ENCODE measurements around the gene PCBP2. TPM values are rescaled to one million over a fixed set of nuclear protein-coding genes. Genes with fewer than 3 reads are reported as not detected.

Gene PCBP2
- polyA plus RNA-seq, 1 of the 3 experiments (the other 2 are of a cell fraction), result 368 TPM

DNA sequence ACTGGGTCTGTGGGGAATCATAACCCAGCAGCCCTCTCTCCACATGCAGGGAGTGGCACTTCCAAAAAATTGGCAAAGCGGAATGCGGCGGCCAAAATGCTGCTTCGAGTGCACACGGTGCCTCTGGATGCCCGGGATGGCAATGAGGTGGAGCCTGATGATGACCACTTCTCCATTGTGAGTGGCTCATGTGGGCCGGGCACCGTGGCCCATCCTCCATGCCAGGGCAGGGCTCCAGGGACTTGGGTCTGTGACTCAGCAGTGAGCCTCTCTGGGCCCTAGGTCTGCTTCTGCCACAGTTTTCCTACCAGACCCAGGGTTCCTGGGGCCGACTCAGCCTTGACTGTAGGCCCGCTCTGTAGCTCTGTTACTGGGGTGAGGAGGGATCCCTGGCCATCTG is 53.2 kb downstream of the PCBP2 start (continued):
- TF ChIP-seq, protein P1, sequence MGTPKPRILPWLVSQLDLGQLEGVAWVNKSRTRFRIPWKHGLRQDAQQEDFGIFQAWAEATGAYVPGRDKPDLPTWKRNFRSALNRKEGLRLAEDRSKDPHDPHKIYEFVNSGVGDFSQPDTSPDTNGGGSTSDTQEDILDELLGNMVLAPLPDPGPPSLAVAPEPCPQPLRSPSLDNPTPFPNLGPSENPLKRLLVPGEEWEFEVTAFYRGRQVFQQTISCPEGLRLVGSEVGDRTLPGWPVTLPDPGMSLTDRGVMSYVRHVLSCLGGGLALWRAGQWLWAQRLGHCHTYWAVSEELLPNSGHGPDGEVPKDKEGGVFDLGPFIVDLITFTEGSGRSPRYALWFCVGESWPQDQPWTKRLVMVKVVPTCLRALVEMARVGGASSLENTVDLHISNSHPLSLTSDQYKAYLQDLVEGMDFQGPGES (IDR thresholded peaks at IDR 0.05; ENCODE audit: low read depth, low read length), result no peak
- TF ChIP-seq GATA2 (CRISPR knock-in tag; IDR thresholded peaks at IDR 0.05), result no peak

DNA sequence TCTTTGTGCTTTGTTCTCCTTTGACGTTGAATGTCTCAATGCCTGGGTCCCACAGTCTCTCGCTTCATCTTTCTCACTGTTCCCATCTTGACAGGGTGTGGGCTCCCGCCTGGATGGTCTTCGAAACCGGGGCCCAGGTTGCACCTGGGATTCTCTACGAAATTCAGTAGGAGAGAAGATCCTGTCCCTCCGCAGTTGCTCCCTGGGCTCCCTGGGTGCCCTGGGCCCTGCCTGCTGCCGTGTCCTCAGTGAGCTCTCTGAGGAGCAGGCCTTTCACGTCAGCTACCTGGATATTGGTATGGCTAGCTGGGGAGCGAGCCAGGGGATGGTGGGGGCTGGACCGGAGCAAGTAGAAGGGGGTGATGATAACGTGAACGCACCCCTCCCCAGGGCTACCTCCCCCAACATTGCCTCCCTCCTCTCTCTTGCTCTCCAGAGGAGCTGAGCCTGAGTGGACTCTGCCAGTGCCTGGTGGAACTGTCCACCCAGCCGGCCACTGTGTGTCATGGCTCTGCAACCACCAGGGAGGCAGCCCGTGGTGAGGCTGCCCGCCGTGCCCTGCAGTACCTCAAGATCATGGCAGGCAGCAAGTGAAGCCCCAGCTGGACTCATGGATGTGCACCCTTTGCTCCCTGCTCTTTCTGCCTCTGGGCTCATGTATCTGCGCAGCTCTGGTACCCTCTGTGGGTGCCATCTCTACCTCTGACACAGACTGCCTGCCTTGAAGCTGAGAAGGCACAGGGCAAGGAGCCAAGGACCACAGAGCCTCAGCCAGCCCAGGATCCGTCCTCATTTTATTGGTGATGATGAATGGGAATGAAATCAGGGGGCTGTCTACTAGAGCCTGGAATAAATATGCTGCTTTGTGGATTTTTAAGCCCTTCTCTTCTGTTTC is 53.9 kb downstream of the PCBP2 start:
- Histone ChIP-seq H3K79me2 (ENCODE audit: insufficient read depth) (peaks cover 24% of the 10 kb centered on the region), H3K27ac (ENCODE audit: low read depth in 2 of 2, low read length in 1 of 2) (peak overlapping the region in 1 of 2 experiments; percentile 54; a peak in 2 of 4 replicates), H3K4me2 (peak overlapping the region; percentile 42), H2AFZ (ENCODE audit: low read depth) (no peak overlapping the region), H3K36me3 (replicated peaks in 1 of 2; ENCODE audit: control insufficient read depth in 1 of 2, insufficient read depth in 2 of 2, low read length in 1 of 2) (peaks cover 9 to 40% of the 10 kb centered on the region in 2 experiments), H3K9me3 (no peaks in the 10 kb centered on the region), H3F3A (replicated peaks; ENCODE audit: insufficient read depth) (peaks cover 32% of the 10 kb centered on the region), H3K4me3 (ENCODE audit: low read depth in 2 of 2, low read length in 1 of 2) (no peak overlapping the region), H3K9ac (peak overlapping the region; percentile 14; the same call in 1 of the 2 replicates), H3K4me1 (ENCODE audit: control insufficient read depth in 1 of 2, insufficient read depth in 2 of 2, low read depth in 1 of 2, low read length in 1 of 2) (peaks cover 18 to 23% of the 10 kb centered on the region in 2 experiments), H3K9me2 (no peaks in the 10 kb centered on the region), H4K20me1 (ENCODE audit: insufficient read depth) (no peaks in the 10 kb centered on the region), H3K27me3 (ENCODE audit: insufficient read depth) (no peaks in the 10 kb centered on the region)
- CTCF ChIA-PET, result interaction anchor here (0.7 to 3.3 kb wide), 4 partner anchors 9 to 179 kb away, joined by 4 to 9 read pairs (median 6); no protein-coding TSS in a partner anchor
- POLR2A ChIA-PET, result no interaction called here
- TF ChIP-seq, protein P2, sequence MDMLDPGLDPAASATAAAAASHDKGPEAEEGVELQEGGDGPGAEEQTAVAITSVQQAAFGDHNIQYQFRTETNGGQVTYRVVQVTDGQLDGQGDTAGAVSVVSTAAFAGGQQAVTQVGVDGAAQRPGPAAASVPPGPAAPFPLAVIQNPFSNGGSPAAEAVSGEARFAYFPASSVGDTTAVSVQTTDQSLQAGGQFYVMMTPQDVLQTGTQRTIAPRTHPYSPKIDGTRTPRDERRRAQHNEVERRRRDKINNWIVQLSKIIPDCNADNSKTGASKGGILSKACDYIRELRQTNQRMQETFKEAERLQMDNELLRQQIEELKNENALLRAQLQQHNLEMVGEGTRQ (IDR thresholded peaks at IDR 0.05; ENCODE audit: borderline replicate concordance, low read depth, low read length), result no peak
- TF ChIP-seq MXI1 (IDR thresholded peaks at IDR 0.05; ENCODE audit: low read depth, low read length), result no peak
- TF ChIP-seq SMC3 (IDR thresholded peaks at IDR 0.05; ENCODE audit: low read depth, low read length), result no peak
- TF ChIP-seq, protein P3, sequence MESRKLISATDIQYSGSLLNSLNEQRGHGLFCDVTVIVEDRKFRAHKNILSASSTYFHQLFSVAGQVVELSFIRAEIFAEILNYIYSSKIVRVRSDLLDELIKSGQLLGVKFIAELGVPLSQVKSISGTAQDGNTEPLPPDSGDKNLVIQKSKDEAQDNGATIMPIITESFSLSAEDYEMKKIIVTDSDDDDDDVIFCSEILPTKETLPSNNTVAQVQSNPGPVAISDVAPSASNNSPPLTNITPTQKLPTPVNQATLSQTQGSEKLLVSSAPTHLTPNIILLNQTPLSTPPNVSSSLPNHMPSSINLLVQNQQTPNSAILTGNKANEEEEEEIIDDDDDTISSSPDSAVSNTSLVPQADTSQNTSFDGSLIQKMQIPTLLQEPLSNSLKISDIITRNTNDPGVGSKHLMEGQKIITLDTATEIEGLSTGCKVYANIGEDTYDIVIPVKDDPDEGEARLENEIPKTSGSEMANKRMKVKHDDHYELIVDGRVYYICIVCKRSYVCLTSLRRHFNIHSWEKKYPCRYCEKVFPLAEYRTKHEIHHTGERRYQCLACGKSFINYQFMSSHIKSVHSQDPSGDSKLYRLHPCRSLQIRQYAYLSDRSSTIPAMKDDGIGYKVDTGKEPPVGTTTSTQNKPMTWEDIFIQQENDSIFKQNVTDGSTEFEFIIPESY (IDR thresholded peaks at IDR 0.05; ENCODE audit: borderline replicate concordance, low read depth), result no peak
- TF ChIP-seq RFX5 (IDR thresholded peaks at IDR 0.05; ENCODE audit: low read length), result no peak
- TF ChIP-seq ELF1 (IDR thresholded peaks at IDR 0.05), result no peak
- no peak for TF ChIP-seq CHD2 (IDR thresholded peaks at IDR 0.05; ENCODE audit: low read length, partially characterized antibody)
- TF ChIP-seq RCOR1 (IDR thresholded peaks at IDR 0.05; ENCODE audit: low read length), result no peak
- no peak for TF ChIP-seq NRF1 (IDR thresholded peaks at IDR 0.05; ENCODE audit: low read depth, low read length)
- no peak for TF ChIP-seq TEAD4 (IDR thresholded peaks at IDR 0.05; ENCODE audit: borderline replicate concordance, insufficient read depth)
- TF ChIP-seq, protein P4, sequence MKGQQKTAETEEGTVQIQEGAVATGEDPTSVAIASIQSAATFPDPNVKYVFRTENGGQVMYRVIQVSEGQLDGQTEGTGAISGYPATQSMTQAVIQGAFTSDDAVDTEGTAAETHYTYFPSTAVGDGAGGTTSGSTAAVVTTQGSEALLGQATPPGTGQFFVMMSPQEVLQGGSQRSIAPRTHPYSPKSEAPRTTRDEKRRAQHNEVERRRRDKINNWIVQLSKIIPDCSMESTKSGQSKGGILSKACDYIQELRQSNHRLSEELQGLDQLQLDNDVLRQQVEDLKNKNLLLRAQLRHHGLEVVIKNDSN (IDR thresholded peaks at IDR 0.05; ENCODE audit: borderline replicate concordance, low read depth), result no peak
- TF ChIP-seq SIN3A (IDR thresholded peaks at IDR 0.05; ENCODE audit: borderline replicate concordance, low read depth, low read length), result no peak
- TF ChIP-seq GATA2 (CRISPR knock-in tag; IDR thresholded peaks at IDR 0.05), result no peak
- no peak for TF ChIP-seq EP300 (IDR thresholded peaks at IDR 0.05; ENCODE audit: borderline replicate concordance in 1 of 2, low read depth in 1 of 2, low read length in 1 of 2)
- no peak for TF ChIP-seq TAF1 (IDR thresholded peaks at IDR 0.05; ENCODE audit: borderline replicate concordance, low read depth, low read length)
- no peak for DNase-seq
- WGBS (ENCODE audit: low lambda C conversion rate), result 90% methylated on average over 12 of the region's 19 CpGs
